Activated CD4-positive, alpha-beta T cell treated with anti-CD3 and anti-CD28 coated beads, Interleukin-2, amount 50 U/mL, for 1 hour (primary cell): ENCODE measurements around the gene STX11.
"Not testable (repeated sequence)": the region's sequence is repeated elsewhere in the genome, so short reads cannot be mapped to it uniquely, and the experiment has no call there.

ENCODE experiments used
- DNase-seq: peaks from one replicate; pipeline ENCODE4 v3.0.0-alpha.2; 2020

Gene STX11

DNA sequence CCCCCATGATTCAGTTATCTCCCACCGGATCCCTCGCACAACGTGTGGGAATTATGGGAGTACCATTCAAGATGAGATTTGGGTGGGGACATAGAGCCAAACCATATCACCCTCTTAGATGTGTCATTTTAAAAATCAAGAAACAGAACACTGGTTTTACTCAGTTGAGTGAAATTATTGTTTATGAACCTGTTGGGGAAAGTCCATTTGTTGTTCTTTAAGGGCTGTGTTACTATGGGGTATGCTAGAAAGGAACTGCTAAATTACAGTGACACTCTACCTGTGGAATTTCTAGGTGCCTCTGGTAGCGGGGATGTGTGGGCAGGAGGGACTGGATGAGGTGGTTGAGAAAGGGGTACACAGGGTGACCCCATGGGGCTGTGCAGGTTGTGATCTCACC is 28.9 kb downstream of the STX11 start:
- no peak for DNase-seq

DNA sequence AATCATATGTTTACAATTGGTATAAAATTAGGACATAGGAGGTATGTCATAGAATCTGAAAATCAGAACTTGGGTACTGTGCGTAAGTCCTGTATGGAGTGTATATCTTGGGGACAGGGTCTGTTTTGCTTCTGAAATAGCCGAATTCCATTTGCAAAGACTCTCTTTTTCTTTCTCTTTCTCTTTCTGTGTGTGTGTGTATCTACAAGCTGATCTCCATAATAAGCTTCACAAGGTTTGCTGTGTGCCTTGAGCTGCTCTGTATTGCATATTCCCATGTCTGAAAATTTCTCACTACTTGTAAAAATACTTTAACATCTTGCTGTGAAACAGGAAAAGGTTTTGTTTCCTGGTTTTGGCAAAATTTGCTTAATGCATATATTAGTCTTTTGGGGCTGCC is 29.5 kb downstream of the STX11 start:
- DNase-seq: no peak

DNA sequence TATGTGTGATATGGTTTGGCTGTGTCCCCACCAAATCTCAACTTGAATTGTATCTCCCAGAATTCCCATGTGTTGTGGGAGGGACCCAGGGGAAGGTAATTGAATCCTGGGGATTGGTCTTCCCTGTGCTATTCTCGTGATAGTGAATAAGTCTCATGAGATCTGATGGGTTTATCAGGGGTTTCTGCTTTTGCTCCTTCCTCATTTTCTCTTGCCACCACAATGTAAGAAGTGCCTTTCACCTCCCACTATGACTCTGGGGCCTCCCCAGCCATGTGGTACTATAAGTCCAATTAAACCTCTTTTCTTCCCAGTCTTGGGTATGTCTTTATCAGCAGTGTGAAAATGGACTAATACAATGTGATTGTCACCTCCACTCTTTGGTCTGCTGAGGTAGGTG is 30.0 kb downstream of the STX11 start:
- DNase-seq: not testable (repeated sequence)

DNA sequence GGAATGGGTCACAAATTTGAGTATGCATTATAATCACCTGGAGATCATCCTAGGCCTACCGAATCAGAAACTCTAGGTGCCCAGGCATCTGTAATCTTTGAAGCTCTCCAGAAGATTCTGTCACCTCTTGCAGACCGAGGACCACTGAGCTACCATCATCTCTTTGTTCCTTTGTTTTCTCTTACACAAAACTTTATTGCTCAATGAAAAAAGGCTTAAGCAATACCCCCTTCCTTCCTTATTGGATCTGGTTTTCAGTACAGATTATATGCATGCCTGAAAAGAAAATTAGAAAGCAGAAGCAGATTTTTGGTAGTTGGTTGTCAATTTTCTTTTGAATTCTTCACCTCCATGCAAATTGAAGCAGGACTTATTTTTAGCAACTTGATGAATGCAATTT is 31.3 kb downstream of the STX11 start:
- DNase-seq: no peak

DNA sequence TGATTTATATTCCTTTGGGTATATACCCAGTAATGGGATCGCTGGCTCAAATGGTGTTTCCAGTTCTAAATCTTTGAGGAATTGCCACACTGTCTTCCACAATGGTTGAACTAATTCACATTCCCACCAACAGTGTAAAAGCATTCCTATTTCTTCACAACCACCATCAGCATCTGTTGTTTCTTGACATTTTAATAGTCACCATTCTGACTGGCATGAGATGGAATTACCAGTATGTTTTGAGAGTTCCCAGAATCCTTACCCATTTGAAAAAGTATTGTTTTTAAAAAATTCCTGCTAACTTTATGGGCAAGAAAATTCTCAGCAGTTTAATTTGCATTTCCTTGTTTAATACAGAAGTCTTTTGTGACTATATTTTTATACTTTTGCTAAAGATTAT is 33.9 kb downstream of the STX11 start:
- DNase-seq: not testable (repeated sequence)

DNA sequence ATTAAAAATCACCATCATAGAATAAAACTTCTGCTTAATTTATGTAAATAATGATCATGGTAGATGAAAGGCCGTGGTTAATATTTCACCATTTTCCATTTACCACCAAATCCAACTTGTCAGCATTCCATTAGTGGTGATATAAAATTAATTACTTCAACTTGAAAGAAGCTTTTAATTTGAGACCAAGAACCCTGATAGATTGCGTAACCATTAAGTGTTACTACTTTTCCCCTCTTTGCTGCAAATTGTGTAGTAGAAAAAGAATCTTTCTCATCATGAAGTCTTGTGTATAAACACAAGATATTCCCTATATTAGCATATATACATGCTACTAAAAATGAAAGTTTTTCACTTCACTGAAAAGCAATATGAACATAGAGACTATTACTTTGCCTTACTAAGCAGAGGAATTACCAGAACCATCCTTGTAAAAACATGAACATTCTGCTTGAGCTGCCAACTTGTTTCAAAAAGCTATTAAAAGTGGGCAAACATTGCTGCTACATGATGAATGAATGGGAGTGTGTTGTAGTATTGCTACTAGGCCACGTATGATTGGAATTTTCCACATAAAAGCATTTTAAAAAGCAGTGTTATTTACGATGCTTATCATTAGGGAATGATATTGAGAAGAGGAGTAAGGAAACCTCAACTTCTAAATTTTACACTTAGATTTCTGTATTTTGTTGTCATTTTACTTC is 35.0 kb downstream of the STX11 start:
- DNase-seq: no peak

DNA sequence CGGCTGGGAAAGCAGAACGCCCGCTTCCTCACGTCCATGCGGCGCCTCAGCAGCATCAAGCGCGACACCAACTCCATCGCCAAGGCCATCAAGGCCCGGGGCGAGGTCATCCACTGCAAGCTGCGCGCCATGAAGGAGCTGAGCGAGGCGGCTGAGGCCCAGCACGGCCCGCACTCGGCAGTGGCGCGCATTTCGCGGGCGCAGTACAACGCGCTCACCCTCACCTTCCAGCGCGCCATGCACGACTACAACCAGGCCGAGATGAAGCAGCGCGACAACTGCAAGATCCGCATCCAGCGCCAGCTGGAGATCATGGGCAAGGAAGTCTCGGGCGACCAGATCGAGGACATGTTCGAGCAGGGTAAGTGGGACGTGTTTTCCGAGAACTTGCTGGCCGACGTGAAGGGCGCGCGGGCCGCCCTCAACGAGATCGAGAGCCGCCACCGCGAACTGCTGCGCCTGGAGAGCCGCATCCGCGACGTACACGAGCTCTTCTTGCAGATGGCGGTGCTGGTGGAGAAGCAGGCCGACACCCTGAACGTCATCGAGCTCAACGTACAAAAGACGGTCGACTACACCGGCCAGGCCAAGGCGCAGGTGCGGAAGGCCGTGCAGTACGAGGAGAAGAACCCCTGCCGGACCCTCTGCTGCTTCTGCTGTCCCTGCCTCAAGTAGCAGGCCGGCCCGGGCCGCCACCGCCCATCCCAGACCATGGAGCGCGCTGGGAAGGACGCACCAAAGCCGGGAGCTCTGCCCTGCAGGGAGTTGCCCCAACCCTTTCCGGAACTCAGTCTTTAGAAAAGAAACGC is 36.7 kb downstream of the STX11 start:
- no peak for DNase-seq

DNA sequence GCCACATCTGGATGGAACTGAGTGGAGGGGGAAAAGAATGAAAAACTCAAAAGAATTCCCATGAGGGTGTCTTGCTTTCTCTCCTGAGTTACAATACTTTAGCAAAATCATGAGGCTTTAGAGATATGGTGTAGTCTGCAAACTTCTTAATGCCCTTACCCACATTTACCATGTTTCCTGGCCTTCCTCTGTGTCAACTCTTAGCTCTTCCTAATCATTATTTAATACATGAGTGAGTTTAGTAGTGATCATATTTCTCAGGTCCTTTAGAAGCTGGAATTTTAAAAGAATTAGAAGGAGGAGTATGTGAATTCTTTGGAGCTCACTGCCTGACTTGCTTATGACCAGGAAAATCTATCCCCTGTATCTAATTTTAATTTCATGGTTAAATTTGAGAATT is 39.0 kb downstream of the STX11 start:
- DNase-seq: no peak

DNA sequence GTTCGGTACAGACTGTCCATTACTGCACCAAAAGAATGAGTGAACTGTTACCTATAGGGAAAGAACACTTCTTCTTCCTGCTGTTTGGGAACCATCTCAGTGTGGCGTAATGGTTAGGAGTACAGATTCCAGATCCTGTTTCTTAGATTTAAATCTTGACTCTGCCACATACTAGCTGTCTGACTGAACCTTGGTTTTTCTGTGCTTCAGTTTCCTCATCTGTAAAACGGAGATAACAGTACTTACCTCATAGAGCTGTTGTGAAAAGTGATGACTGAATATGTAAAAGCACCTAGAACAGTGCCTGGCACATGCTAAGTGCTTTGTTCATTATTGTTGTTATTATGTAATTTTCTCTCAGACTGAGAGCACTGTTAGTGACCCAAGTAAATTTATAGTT is 39.8 kb downstream of the STX11 start:
- DNase-seq: no peak

DNA sequence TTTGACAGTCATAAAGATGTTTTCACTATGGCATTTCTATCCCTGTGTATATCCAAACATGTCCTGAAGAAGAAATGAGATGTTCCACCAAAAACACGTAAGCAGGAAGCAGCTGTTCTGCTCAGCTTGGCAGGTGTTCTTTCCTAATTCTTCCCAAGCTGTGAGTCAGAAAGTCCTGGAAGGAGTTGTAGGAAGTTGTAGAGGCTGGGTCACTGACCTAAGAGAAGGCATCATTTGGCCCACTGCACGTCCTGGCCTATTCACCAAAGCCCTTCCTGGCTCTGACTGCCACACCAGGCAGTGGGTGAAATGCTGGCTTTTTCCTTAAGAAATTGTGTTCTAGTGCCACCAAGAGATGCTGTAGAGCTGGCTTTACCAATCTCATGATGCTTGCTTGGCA is 40.3 kb downstream of the STX11 start:
- no peak for DNase-seq

DNA sequence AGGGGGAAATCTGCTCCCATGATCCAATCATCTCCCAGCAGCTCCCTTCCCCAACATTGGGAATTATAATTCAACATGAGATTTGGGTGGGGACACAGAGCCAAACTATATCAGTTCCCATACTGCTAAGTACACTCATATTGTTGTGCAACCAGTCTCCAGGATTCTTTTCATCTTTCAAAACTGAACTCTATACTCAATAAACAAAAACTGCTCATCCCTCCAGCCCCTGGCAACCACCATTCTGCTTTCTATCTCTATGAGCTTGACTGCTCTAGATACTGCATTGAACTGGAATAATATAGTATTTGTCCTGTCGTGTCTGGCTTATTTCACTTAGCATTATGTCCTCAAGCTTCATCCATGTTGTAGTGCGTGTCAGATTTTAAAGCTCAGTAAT is 42.9 kb downstream of the STX11 start:
- no peak for DNase-seq

DNA sequence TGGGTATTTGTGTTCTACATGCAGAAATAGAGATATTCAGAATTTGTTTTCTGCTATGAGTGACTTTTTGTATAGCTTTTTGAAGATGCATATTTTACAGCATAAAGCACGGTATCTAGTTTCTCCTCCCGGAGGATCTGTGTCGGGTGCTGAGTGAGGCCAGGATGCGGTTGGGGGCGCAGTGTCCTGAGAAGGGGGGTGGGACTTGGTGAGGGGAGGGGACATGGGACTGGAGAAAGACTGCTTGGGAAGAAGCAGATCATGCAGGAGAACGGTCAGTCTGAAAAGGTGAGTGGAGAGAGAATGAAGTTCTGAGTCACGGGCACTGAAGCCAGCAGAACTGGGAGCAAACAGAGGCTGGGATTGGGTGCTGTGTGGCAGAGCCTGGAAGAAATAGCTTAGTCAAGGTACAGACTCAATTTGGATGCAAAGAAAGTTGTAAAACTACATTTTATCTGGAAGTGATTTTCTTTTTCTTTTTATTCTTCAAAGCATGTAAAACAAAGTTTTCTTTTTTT is 44.0 kb downstream of the STX11 start:
- no peak for DNase-seq

DNA sequence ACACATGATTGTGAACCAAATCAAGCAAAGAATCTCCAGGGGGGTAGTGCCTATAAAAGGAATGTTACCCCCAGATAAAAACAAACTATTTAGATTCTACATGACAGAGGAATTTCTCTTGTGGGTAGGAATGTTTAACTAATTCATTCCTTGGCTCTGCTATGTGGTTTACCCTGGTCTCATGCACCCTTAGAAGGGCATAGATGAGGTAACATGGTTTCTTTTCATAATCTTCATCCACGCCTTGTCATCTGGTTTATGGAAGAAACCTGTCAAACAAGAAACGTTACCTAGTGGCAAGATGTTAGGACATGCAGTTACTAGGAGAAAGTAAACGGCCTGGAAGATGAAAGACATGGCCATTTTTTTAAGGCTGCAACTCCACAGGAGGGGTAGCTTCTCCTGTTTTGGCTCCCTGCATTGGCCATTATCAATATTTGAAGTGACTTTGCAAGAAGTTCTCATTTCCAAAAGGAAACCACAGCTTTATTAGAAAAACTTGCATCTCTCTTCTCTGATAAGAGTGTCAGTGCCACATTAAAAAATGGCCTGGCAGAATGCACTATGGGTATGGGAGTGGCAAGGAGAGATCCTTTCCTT is 45.5 kb downstream of the STX11 start:
- no peak for DNase-seq

DNA sequence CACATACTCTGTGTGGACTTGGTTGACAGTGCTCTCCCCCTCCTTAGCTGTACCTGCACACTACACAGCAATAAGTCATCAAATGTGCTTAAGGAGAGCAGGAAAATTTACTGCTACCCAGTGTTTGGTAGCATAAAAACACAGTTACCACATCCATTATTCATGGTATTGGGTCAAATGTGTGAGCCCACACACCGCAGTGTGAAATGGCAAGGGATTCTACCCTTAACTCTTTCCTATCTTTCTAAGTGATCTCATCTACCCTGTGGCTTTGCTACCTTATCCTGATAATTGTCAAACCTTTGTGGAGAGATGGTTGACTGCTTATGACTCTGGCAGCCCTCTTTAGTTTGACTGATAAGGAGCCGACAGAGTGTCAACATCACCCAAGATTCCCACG is 47.6 kb downstream of the STX11 start:
- no peak for DNase-seq

DNA sequence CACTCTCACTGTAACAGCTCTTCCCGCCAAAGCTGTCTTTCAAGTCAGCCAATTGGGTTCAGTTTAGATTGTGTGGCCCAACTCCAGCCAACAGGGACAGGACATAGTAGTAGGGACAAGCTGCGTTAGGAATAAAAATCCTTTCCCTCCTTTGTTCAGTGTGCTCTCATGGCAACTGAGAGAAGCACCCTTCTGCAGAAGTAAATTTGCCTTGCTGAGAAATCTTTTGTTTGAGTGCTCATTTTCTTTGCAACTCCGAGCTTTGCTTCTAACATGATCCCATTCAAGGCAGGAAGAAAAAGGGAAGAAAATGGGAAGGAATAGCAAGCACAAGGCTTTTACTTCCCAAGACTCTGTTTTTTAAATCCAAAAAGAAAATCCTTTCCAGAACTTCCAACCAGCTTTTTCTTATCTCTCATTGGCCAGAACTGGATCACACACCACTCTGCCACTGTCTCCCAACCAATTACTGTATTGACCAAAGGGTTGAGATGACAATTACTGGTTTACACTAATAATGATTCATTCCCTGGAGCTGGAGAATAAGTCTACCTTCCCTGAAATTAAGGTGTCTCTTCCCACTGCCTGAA is 52.7 kb downstream of the STX11 start:
- no peak for DNase-seq

DNA sequence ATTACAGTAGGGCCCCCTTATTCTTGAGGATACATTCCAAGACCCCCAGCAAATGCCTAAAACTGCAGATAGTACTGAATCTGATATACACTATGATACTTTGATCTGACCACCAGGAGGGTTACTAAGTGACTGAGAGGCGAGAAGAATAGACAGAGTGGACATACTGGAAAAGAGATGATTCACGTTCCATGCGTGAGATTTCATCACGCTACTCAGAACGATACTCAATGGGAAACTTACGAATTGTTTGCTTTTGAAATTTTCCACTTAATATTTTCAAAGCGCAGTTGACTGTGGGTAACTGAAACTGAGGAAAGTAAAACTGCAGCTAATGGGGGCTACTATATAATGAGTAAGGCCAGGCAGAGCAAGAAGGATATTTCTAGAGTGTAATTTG is 60.8 kb downstream of the STX11 start:
- DNase-seq: no peak

DNA sequence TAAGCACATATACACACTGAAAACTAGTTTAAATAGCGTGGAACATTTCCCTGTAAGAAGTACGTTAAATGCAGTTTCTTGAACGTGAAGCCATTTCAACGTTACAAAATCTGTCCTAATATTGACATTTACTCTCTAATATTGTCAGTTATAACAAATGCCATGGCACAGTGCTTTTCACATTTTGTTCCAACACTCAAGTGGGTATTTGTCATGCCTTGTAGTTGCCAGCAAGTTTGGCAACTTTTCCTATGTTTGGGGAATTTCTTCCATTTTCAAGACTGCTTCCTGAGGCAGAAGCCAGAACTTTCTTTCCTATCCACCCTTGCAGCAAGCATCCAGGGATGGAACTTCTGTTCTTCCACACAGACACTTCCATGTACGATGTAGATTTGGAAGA is 63.0 kb downstream of the STX11 start:
- no peak for DNase-seq

DNA sequence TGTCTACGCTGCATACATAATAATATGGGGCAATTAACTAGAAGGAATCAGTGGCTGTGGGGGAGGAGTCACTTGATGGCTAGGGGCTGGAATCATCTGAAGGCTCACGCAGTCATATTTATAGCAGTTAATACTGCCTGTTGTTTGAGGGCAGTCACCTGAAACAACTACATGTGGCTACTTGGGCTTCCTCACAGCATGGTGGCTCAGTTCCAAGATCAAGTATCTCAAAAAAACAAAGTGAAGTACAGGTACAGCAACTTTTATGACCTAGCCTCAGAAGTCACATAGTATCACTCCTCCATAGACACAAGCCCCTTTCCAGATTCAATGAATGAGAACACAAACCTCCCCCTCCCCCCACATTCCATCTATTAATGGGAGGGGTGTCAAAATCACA is 63.7 kb downstream of the STX11 start:
- DNase-seq: no peak

DNA sequence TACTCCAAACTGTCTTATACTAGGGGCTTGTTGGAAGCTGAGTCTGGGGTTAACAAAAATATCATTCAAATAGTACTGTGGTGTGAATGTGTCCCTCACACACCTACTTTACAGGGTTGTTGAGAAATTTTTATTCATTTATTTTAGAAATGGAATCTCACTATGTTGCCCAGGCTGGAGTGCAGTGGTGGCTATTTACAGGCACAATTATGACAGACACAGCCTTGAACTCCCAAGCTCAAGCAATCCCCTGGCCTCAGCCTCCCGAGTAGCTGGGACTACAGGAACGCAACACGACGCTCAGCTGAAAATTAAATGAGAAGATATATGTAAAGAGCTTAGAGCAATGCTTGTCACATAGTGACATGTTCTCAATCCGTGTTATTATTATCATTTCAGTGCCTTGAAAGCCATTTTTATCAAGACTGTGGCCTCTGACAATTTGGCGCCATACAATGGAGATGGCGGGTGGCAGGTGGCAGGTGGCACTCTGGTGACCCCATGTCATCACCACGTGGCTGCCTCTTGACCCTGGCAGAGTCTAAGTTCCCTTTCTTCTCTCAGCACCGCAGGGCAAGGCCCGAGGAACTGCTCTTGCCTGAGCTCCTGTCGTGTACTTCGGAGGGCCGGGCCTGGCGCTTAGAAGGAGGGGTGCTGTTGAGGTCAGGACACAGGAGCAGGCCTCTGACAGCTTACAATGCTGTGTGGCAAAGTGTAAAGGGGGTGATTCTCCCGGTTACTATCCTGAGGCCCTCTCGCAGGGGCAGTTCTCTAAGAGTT is 64.5 kb downstream of the STX11 start:
- no peak for DNase-seq

DNA sequence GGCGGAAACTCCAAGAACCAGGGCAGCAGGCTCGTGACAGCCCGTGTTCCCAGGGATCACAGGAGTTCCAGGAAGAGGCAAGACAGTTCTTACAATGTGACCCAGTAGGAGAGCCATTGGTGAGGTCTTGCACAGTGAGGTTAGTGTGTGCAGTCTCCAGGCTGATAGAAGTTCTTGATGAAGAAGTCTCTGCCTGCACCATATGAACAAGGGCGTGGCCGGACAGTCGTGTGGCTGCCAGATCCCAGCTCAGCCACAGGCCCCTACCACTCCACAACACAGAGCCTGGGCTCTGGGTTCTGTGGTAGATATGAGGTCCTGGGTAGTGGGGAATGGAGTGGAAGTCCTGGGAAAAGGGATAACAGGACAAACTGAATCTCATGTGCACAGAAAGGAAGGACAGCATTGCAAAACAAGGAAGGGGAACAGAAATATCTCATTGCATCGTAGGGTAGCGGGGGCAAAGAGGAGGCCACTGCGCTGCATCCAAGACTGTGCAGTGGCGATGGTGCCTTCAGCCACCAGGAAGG is 65.2 kb downstream of the STX11 start:
- DNase-seq: peak; percentile 11

DNA sequence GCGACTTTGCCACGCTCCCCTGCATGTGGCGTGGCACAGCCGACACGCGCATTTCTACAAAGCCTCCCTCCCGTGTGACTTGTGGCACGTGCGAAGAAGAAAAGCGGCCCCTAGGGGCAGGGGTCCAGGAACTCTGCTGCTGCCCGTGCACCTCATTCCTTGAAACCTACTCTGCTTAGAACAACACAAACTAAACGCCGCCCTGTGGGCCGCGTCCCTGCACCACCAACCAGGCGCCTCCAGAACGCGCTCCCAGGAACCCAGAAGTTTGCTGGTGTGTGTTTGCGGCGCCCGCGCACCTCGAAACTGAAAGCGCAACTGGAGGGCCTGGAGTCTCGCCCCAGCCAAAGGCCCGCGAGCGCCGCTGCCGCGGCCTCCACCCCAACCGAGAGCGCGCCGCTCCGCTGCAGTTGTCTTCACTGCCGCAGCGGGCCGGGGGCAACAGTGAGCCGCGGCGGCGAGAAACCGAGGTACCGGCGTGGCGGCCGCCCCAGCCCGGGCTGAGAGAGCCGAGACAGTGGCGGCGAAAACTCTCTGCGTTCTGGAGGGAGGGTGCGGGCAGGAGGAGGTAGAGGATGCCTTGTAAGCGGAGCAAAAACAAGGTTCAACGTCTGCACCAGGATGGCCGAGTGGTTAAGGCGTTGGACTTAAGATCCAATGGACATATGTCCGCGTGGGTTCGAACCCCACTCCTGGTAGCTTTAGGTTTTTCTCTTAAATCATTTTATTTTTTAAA is 65.8 kb downstream of the STX11 start:
- DNase-seq: peak; percentile 89
